H9 (cell line): ENCODE data around the gene PTPRR. TPM values are rescaled to one million over a fixed set of nuclear protein-coding genes. Genes with fewer than 3 reads are reported as not detected.

Source experiments
- DNase-seq: peaks from one replicate; pipeline ENCODE4 v3.0.0-alpha.2; 2017
- H2AFZ ChIP-seq: one replicate; pipeline ENCODE4 v1.6.1; 2013; ENCODE audit warnings: mild to moderate bottlenecking, low read length, control low read depth, moderate library complexity
- H2AK5ac ChIP-seq: 2 replicates; pipeline ENCODE4 v1.6.1; 2013; ENCODE audit warnings: low read length, control low read depth, mixed read lengths; ENCODE audit not compliant: insufficient read length
- H2BK120ac ChIP-seq: one replicate; pipeline ENCODE4 v1.6.1; 2013; ENCODE audit warnings: low read depth, mild to moderate bottlenecking, low read length, control low read depth, inconsistent platforms; ENCODE audit not compliant: poor library complexity, severe bottlenecking
- H2BK12ac ChIP-seq: 2 replicates; pipeline ENCODE4 v1.6.1; 2013; ENCODE audit warnings: low read length, control low read depth, mixed read lengths, low read depth; ENCODE audit not compliant: insufficient read length
- H2BK15ac ChIP-seq: 2 replicates; pipeline ENCODE4 v1.6.1; 2013; ENCODE audit warnings: low read depth, low read length, control low read depth
- H2BK20ac ChIP-seq: one replicate; pipeline ENCODE4 v1.6.1; 2013; ENCODE audit warnings: low read depth, mild to moderate bottlenecking, low read length, control low read depth, inconsistent platforms; ENCODE audit not compliant: poor library complexity, severe bottlenecking
- H2BK5ac ChIP-seq: 2 replicates; pipeline ENCODE4 v1.6.1; 2013; ENCODE audit warnings: low read length, control low read depth, mixed read lengths; ENCODE audit not compliant: insufficient read length
- H3K14ac ChIP-seq: 2 replicates; pipeline ENCODE4 v1.6.1; 2013; ENCODE audit warnings: low read length, control low read depth; ENCODE audit not compliant: insufficient read depth
- H3K18ac ChIP-seq: 2 replicates; pipeline ENCODE4 v1.6.1; 2013; ENCODE audit warnings: low read depth, mild to moderate bottlenecking, mixed read lengths, low read length, control low read depth; ENCODE audit not compliant: insufficient read length
- H3K23ac ChIP-seq: 2 replicates; pipeline ENCODE4 v1.6.1; 2013; ENCODE audit warnings: low read length, control low read depth, mixed read lengths, low read depth; ENCODE audit not compliant: insufficient read length
- H3K23me2 ChIP-seq: 2 replicates; pipeline ENCODE4 v1.6.1; 2013; ENCODE audit warnings: low read depth, mild to moderate bottlenecking, mixed read lengths, low read length, control low read depth; ENCODE audit not compliant: insufficient read length, poor library complexity, severe bottlenecking
- H3K27ac ChIP-seq: 2 replicates; pipeline ENCODE4 v1.5.1; 2013; ENCODE audit warnings: low read length, control low read depth, mixed read lengths, low read depth; ENCODE audit not compliant: insufficient read length
- H3K27me3 ChIP-seq: 2 replicates; pipeline ENCODE4 v1.6.1; 2013; ENCODE audit warnings: low read length, control low read depth, inconsistent platforms; ENCODE audit not compliant: insufficient read depth
- H3K4ac ChIP-seq: 2 replicates; pipeline ENCODE4 v1.6.1; 2013; ENCODE audit warnings: low read depth, mild to moderate bottlenecking, control low read depth, inconsistent platforms, low read length, moderate library complexity
- H3K4me1 ChIP-seq: 2 replicates; pipeline ENCODE4 v1.6.1; 2013; ENCODE audit warnings: low read length, control low read depth, inconsistent platforms; ENCODE audit not compliant: insufficient read depth
- H3K4me2 ChIP-seq: 2 replicates; pipeline ENCODE4 v1.6.1; 2013; ENCODE audit warnings: low read length, control low read depth, mixed read lengths; ENCODE audit not compliant: insufficient read length, insufficient read depth
- H3K56ac ChIP-seq: 2 replicates; pipeline ENCODE4 v1.6.1; 2013; ENCODE audit warnings: low read depth, mild to moderate bottlenecking, mixed read lengths, low read length, control low read depth; ENCODE audit not compliant: insufficient read length
- H3K79me1 ChIP-seq: 2 replicates; pipeline ENCODE4 v1.6.1; 2013; ENCODE audit warnings: low read depth, mild to moderate bottlenecking, moderate library complexity, low read length, control low read depth, inconsistent platforms; ENCODE audit not compliant: insufficient read depth, poor library complexity, severe bottlenecking
- H3K79me2 ChIP-seq: 2 replicates; pipeline ENCODE4 v1.6.1; 2013; ENCODE audit warnings: low read length, control low read depth, inconsistent platforms; ENCODE audit not compliant: insufficient read depth
- H3K9ac ChIP-seq: 2 replicates; pipeline ENCODE4 v1.6.1; 2013; ENCODE audit warnings: low read length, control low read depth, mixed read lengths; ENCODE audit not compliant: insufficient read length; ENCODE audit errors: extremely low read depth
- H3K9me3 ChIP-seq: one replicate; pipeline ENCODE4 v1.6.1; 2013; ENCODE audit warnings: low read depth, low read length, inconsistent platforms; ENCODE audit not compliant: control insufficient read depth
- H3T11ph ChIP-seq: one replicate; pipeline ENCODE4 v1.6.1; 2013; ENCODE audit warnings: mild to moderate bottlenecking, low read length, control low read depth, inconsistent platforms
- H4K20me1 ChIP-seq: one replicate; pipeline ENCODE4 v1.6.1; 2013; ENCODE audit not compliant: control insufficient read depth, insufficient read length, insufficient read depth
- H4K5ac ChIP-seq: 2 replicates; pipeline ENCODE4 v1.6.1; 2013; ENCODE audit warnings: low read depth, mild to moderate bottlenecking, mixed read lengths, low read length, control low read depth; ENCODE audit not compliant: insufficient read length
- H4K8ac ChIP-seq: replicated peaks from 2 replicates; pipeline ENCODE4 v1.6.1; 2013; ENCODE audit warnings: low read length, control low read depth, mixed read lengths, low read depth; ENCODE audit not compliant: insufficient read length
- H4K91ac ChIP-seq: 2 replicates; pipeline ENCODE4 v1.6.1; 2013; ENCODE audit warnings: low read depth, mild to moderate bottlenecking, moderate library complexity, mixed read lengths, low read length, control low read depth; ENCODE audit not compliant: insufficient read length
- H3K27ac Mint-ChIP-seq, 3 experiments: 2 replicates in 2 of 3; 3 replicates in 1 of 3; pipeline ENCODE4 v1.8.0; 2020 to 2021; ENCODE audit warnings: mixed read lengths in 3 of 3, mild to moderate bottlenecking in 1 of 3, moderate library complexity in 1 of 3
- H3K27me3 Mint-ChIP-seq: 2 replicates; pipeline ENCODE4 v1.8.0; 2021; ENCODE audit warnings: low read depth, mild to moderate bottlenecking, moderate library complexity, mixed read lengths
- H3K36me3 Mint-ChIP-seq, 3 experiments: 2 replicates in 2 of 3; 3 replicates in 1 of 3; pipeline ENCODE4 v1.8.0; 2020 to 2021; ENCODE audit warnings: low read depth in 3 of 3, mixed read lengths in 3 of 3; ENCODE audit not compliant: insufficient read depth in 1 of 3
- H3K4me1 Mint-ChIP-seq, 2 experiments: 2 replicates each; pipeline ENCODE4 v1.8.0; 2020; ENCODE audit warnings: mixed read lengths in 2 of 2
- H3K4me3 Mint-ChIP-seq, 2 experiments: 2 replicates in 1 of 2; 3 replicates in 1 of 2; pipeline ENCODE4 v1.8.0; 2020 to 2021; ENCODE audit warnings: mild to moderate bottlenecking in 2 of 2, mixed read lengths in 2 of 2, moderate library complexity in 1 of 2
- H3K9me3 Mint-ChIP-seq, 2 experiments: 2 replicates in 1 of 2; 3 replicates in 1 of 2; pipeline ENCODE4 v1.8.0; 2020; ENCODE audit warnings: mild to moderate bottlenecking in 2 of 2, mixed read lengths in 2 of 2, moderate library complexity in 1 of 2
- WGBS: extraction: QIAGEN DNeasy Blood & Tissue Kit; methylation state at CpG from one replicate; pipeline ENCODE4 v1.1.7; 2013; ENCODE audit warnings: missing lambda C conversion rate, low lambda C conversion rate, mixed read lengths; ENCODE audit not compliant: insufficient read length; ENCODE audit errors: extremely low coverage; 5-methylcytosine and 5-hydroxymethylcytosine counted together
- total RNA-seq: library from RNA; stranded (reverse); gene quantifications from 2 replicates; pipeline ENCODE4 v1.2.1, GENCODE V29; 2021
- TF ChIP-seq, protein P1 (sequence below): fragments of 200-600 bp; sonication (generic); conservative IDR thresholded peaks from 3 replicates; pipeline ENCODE4 v1.8.0; 2021; ENCODE audit warnings: antibody characterized with exemption, mild to moderate bottlenecking

PTPRR gene
- total RNA-seq, 1 experiment from 2014 or later: 0.22 TPM

DNA sequence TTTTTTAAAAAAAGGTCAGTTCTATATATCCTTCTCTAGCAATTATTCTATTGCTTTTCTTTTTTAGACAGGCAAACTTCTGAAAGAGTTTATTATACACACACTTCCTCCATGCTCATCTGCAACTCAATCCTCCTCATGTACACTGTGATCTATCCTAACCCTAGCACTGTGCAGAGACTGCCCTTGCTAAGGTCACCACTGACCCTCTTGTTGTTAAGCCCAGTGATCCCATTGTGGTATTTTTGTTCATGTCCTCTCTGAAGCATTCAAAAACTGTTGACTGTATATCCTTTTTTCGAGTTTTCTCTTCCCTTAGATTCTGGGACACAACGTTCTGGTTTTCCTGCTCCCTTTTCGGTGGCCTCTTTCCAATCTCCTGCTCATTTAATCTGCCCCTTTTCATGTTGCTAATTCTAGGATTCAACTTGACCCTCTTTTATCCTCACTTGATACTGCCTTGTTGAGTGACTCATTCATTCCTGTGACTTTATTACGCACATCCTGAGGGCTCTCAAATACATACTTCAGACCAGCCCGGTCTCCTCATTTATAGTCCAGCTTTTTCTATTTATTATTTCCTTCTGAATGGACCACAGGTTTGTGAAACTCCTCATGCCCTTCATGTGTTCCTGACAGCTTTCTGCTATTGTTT, 229.4 kb downstream of the PTPRR start:
- Histone ChIP-seq H3K9ac (no peak overlapping the region), H3K56ac (no peak overlapping the region), H3K14ac (no peak overlapping the region), H4K8ac (no peak overlapping the region), H2BK120ac (no peak overlapping the region), H3K9me3 (no peaks in the 10 kb centered on the region), H2BK5ac (no peak overlapping the region), H3K4ac (no peak overlapping the region), H4K20me1 (no peaks in the 10 kb centered on the region), H2AFZ (no peak overlapping the region), H4K91ac (no peak overlapping the region), H3K79me1 (no peaks in the 10 kb centered on the region), H2BK15ac (no peak overlapping the region), H3K18ac (no peak overlapping the region), H2BK20ac (no peak overlapping the region), H2AK5ac (no peak overlapping the region), H3T11ph (no peak overlapping the region), H3K4me2 (no peak overlapping the region), H3K27ac (no peak overlapping the region), H4K5ac (no peak overlapping the region), H3K79me2 (no peaks in the 10 kb centered on the region), H3K27me3 (no peaks in the 10 kb centered on the region), H3K23me2 (no peaks in the 10 kb centered on the region), H3K4me1 (peaks cover 6% of the 10 kb centered on the region; the same call in 1 of the 2 replicates), H3K23ac (no peak overlapping the region), H2BK12ac (no peak overlapping the region)
- WGBS: no CpG with 5 or more reads among the region's 5 CpGs
- no peaks in the 10 kb centered on the region for H3K36me3 Mint-ChIP-seq
- DNase-seq: no peak
- H3K9me3 Mint-ChIP-seq: no peaks in the 10 kb centered on the region; a peak in 1 of 5 replicates
- H3K4me1 Mint-ChIP-seq: peaks cover 20 to 24% of the 10 kb centered on the region in 2 experiments
- H3K27ac Mint-ChIP-seq: no peak overlapping the region
- TF ChIP-seq, protein P1, sequence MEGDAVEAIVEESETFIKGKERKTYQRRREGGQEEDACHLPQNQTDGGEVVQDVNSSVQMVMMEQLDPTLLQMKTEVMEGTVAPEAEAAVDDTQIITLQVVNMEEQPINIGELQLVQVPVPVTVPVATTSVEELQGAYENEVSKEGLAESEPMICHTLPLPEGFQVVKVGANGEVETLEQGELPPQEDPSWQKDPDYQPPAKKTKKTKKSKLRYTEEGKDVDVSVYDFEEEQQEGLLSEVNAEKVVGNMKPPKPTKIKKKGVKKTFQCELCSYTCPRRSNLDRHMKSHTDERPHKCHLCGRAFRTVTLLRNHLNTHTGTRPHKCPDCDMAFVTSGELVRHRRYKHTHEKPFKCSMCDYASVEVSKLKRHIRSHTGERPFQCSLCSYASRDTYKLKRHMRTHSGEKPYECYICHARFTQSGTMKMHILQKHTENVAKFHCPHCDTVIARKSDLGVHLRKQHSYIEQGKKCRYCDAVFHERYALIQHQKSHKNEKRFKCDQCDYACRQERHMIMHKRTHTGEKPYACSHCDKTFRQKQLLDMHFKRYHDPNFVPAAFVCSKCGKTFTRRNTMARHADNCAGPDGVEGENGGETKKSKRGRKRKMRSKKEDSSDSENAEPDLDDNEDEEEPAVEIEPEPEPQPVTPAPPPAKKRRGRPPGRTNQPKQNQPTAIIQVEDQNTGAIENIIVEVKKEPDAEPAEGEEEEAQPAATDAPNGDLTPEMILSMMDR: no peak
- H3K4me3 Mint-ChIP-seq: no peak overlapping the region
- no peaks in the 10 kb centered on the region for H3K27me3 Mint-ChIP-seq
